ENCODE results near the gene SASH1.
"Not testable (repeated sequence)": the region's sequence is repeated elsewhere in the genome, so short reads cannot be mapped to it uniquely, and the experiment has no call there.

Gene SASH1

GRCh38 chr6:148328876-148329555 is 13.6 kb upstream of the SASH1 start:
- DNase-seq (ENCODE audit: low read depth in 2 of 3, low spot score in 1 of 3): no peak

- DNase-seq (ENCODE audit: low read depth in 2 of 3, low spot score in 1 of 3): no peak
These were observed 12.8 kb upstream of the SASH1 start for GRCh38 chr6:148329596-148330381.

GRCh38 chr6:148332088-148332487 is 10.6 kb upstream of the SASH1 start:
- no peak for DNase-seq (ENCODE audit: low read depth in 2 of 3, low spot score in 1 of 3)

GRCh38 chr6:148336901-148337300 is 5.7 kb upstream of the SASH1 start:
- DNase-seq (ENCODE audit: low read depth in 2 of 3, low spot score in 1 of 3): no peak

GRCh38 chr6:148339766-148340165 is 2.9 kb upstream of the SASH1 start:
- DNase-seq (ENCODE audit: low read depth in 2 of 3, low spot score in 1 of 3): no peak

GRCh38 chr6:148340586-148341297 is 1.9 kb upstream of the SASH1 start:
- no peak for DNase-seq (ENCODE audit: low read depth in 2 of 3, low spot score in 1 of 3)

GRCh38 chr6:148342100-148342349 is 613 bp upstream of the SASH1 start:
- DNase-seq (ENCODE audit: low read depth in 2 of 3, low spot score in 1 of 3): no peak

GRCh38 chr6:148343047-148343782 is 577 bp downstream of the SASH1 start:
- DNase-seq (ENCODE audit: low read depth in 2 of 3, low spot score in 1 of 3): no peak

GRCh38 chr6:148345176-148345575 is 2.5 kb downstream of the SASH1 start:
- no peak for DNase-seq (ENCODE audit: low read depth in 2 of 3, low spot score in 1 of 3)

- DNase-seq (ENCODE audit: low read depth in 2 of 3, low spot score in 1 of 3): no peak
These were observed 2.9 kb downstream of the SASH1 start for GRCh38 chr6:148345578-148345977.

- DNase-seq (ENCODE audit: low read depth in 2 of 3, low spot score in 1 of 3): no peak
These were observed 4.2 kb downstream of the SASH1 start for GRCh38 chr6:148346681-148347440.

GRCh38 chr6:148347441-148348054 is 4.9 kb downstream of the SASH1 start:
- no peak for DNase-seq (ENCODE audit: low read depth in 2 of 3, low spot score in 1 of 3)

- no peak for DNase-seq (ENCODE audit: low read depth in 2 of 3, low spot score in 1 of 3)
These were observed 5.7 kb downstream of the SASH1 start for GRCh38 chr6:148348335-148348734.

GRCh38 chr6:148348778-148349177 is 6.1 kb downstream of the SASH1 start:
- no peak for DNase-seq (ENCODE audit: low read depth in 2 of 3, low spot score in 1 of 3)

- no peak for DNase-seq (ENCODE audit: low read depth in 2 of 3, low spot score in 1 of 3)
These were observed 6.8 kb downstream of the SASH1 start for GRCh38 chr6:148349466-148349865.

- no peak for DNase-seq (ENCODE audit: low read depth in 2 of 3, low spot score in 1 of 3)
These were observed 8.7 kb downstream of the SASH1 start for GRCh38 chr6:148351309-148351708.

- DNase-seq (ENCODE audit: low read depth in 2 of 3, low spot score in 1 of 3): not testable (repeated sequence)
These were observed 9.8 kb downstream of the SASH1 start for GRCh38 chr6:148352421-148352820.

GRCh38 chr6:148358196-148358785 is 15.7 kb downstream of the SASH1 start:
- no peak for DNase-seq (ENCODE audit: low read depth in 2 of 3, low spot score in 1 of 3)

GRCh38 chr6:148359228-148359627 is 16.6 kb downstream of the SASH1 start:
- DNase-seq (ENCODE audit: low read depth in 2 of 3, low spot score in 1 of 3): no peak
